ENCODE measurements around the gene MTHFD1L.

DNA sequence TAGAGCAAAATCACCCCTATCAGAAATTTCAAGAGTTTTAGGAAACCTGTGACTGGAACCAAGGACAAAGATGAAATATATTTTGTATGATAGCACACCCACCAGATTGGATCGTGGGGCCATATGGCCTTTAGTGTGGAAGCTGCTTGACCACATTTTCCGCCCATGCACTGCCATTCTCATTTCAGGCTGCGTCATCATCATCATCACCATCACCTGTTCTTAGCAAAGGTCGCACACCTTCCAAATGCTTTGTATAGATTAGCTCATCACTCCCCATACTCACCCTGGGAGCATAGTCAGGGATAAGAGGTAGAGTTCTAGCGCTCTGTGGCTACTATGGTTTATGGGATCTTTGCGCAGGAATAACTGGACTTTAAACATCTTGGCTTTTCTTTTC is 185.7 kb downstream of the MTHFD1L start:
- TF ChIP-seq EZH2 (IDR thresholded peaks at IDR 0.05; ENCODE audit: low read depth, low read length, severe bottlenecking), result no peak
- TF ChIP-seq, protein P1, sequence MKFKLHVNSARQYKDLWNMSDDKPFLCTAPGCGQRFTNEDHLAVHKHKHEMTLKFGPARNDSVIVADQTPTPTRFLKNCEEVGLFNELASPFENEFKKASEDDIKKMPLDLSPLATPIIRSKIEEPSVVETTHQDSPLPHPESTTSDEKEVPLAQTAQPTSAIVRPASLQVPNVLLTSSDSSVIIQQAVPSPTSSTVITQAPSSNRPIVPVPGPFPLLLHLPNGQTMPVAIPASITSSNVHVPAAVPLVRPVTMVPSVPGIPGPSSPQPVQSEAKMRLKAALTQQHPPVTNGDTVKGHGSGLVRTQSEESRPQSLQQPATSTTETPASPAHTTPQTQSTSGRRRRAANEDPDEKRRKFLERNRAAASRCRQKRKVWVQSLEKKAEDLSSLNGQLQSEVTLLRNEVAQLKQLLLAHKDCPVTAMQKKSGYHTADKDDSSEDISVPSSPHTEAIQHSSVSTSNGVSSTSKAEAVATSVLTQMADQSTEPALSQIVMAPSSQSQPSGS (IDR thresholded peaks at IDR 0.05; ENCODE audit: low read length), result no peak
- TF ChIP-seq, protein P2, sequence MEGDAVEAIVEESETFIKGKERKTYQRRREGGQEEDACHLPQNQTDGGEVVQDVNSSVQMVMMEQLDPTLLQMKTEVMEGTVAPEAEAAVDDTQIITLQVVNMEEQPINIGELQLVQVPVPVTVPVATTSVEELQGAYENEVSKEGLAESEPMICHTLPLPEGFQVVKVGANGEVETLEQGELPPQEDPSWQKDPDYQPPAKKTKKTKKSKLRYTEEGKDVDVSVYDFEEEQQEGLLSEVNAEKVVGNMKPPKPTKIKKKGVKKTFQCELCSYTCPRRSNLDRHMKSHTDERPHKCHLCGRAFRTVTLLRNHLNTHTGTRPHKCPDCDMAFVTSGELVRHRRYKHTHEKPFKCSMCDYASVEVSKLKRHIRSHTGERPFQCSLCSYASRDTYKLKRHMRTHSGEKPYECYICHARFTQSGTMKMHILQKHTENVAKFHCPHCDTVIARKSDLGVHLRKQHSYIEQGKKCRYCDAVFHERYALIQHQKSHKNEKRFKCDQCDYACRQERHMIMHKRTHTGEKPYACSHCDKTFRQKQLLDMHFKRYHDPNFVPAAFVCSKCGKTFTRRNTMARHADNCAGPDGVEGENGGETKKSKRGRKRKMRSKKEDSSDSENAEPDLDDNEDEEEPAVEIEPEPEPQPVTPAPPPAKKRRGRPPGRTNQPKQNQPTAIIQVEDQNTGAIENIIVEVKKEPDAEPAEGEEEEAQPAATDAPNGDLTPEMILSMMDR (IDR thresholded peaks at IDR 0.05; ENCODE audit: control extremely low read depth in 1 of 3, insufficient read depth in 1 of 3, low read depth in 1 of 3, low read length in 3 of 3), result no peak
- no peak for TF ChIP-seq BRCA1 (IDR thresholded peaks at IDR 0.05; ENCODE audit: low read depth, low read length)
- TF ChIP-seq, protein P3, sequence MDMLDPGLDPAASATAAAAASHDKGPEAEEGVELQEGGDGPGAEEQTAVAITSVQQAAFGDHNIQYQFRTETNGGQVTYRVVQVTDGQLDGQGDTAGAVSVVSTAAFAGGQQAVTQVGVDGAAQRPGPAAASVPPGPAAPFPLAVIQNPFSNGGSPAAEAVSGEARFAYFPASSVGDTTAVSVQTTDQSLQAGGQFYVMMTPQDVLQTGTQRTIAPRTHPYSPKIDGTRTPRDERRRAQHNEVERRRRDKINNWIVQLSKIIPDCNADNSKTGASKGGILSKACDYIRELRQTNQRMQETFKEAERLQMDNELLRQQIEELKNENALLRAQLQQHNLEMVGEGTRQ (IDR thresholded peaks at IDR 0.05; ENCODE audit: low read length), result no peak
- no peak for TF ChIP-seq CHD1 (IDR thresholded peaks at IDR 0.05; ENCODE audit: low read depth, low read length)
- TF ChIP-seq EGR1 (IDR thresholded peaks at IDR 0.05; ENCODE audit: borderline replicate concordance, low read depth, low read length), result no peak
- TF ChIP-seq, protein P4, sequence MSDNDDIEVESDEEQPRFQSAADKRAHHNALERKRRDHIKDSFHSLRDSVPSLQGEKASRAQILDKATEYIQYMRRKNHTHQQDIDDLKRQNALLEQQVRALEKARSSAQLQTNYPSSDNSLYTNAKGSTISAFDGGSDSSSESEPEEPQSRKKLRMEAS (IDR thresholded peaks at IDR 0.05), result no peak
- TF ChIP-seq CREB1 (IDR thresholded peaks at IDR 0.05), result no peak
- no peak for TF ChIP-seq EP300 (IDR thresholded peaks at IDR 0.05; ENCODE audit: borderline replicate concordance in 1 of 2, low read depth in 2 of 2, low read length in 2 of 2)
- no peak for TF ChIP-seq TAF1 (IDR thresholded peaks at IDR 0.05; ENCODE audit: low read depth, low read length)
- TF ChIP-seq POLR2A (IDR thresholded peaks at IDR 0.05; ENCODE audit: control extremely low read depth in 1 of 2, low read depth in 2 of 2, low read length in 2 of 2), result no peak
- no peak for TF ChIP-seq GABPA (IDR thresholded peaks at IDR 0.05; ENCODE audit: borderline replicate concordance, insufficient read depth, low read length)
- TF ChIP-seq RAD21 (IDR thresholded peaks at IDR 0.05 in 1 of 2, conservative IDR thresholded peaks at IDR 0.05 in 1 of 2; ENCODE audit: low read depth in 2 of 2, low read length in 2 of 2), result no peak

Data from H1 (cell line).